Thoracic aorta (tissue), 2 donors: ENCODE results near the gene TCF7. TPM values are rescaled to one million over a fixed set of nuclear protein-coding genes. Genes with fewer than 3 reads are reported as not detected.

ENCODE experiments used
- ATAC-seq: fragments of 150-250 bp; one replicate; pipeline ENCODE4 v1.8.0; 2017; ENCODE audit warnings: low read depth; ENCODE audit not compliant: insufficient number of reproducible peaks, low FRiP score
- DNase-seq: peaks from one replicate; pipeline ENCODE4 v3.0.0-alpha.2; 2020; ENCODE audit warnings: low spot score
- H3K27ac ChIP-seq, 2 donors: fragments of 200-600 bp; sonication (generic); 1 replicate in 1 of 2; 2 replicates in 1 of 2; pipeline ENCODE4 v1.5.1; 2016; ENCODE audit warnings: mild to moderate bottlenecking in 2 of 2, moderate library complexity in 2 of 2
- H3K27me3 ChIP-seq: fragments of 200-600 bp; sonication (generic); replicated peaks from 2 replicates; pipeline ENCODE4 v1.6.0; 2016; ENCODE audit warnings: mild to moderate bottlenecking; ENCODE audit not compliant: insufficient read depth
- H3K36me3 ChIP-seq: fragments of 200-600 bp; sonication (generic); one replicate; pipeline ENCODE4 v1.5.1; 2016
- H3K4me1 ChIP-seq, 2 donors: fragments of 200-600 bp; sonication (generic); 1 replicate in 1 of 2; 2 replicates in 1 of 2; pipeline versions ENCODE4 v1.5.1 to v1.6.0; 2016; ENCODE audit warnings: low read depth in 2 of 2, mild to moderate bottlenecking in 1 of 2; ENCODE audit not compliant: control insufficient read depth in 1 of 2
- H3K4me3 ChIP-seq: fragments of 200-600 bp; sonication (generic); 2 replicates; pipeline ENCODE4 v1.5.1; 2016; ENCODE audit warnings: mild to moderate bottlenecking
- H3K9me3 ChIP-seq: fragments of 200-600 bp; sonication (generic); 2 replicates; pipeline ENCODE4 v1.5.1; 2016
- CTCF ChIP-seq: fragments of 200-600 bp; sonication (generic); IDR thresholded peaks from one replicate; pipeline ENCODE4 v1.5.1; 2019; ENCODE audit warnings: antibody characterized with exemption
- total RNA-seq, 2 donors: library from RNA; depleted of rRNA; stranded (reverse); fragments of >200 nt; gene quantifications; one replicate each; pipeline versions ENCODE4 v1.1.0 to v1.2.3, GENCODE V29; 2016

The TCF7 gene
- total RNA-seq, 2 donors from 2014 or later, result 0.54 to 2.1 TPM

- Histone ChIP-seq H3K4me1 (peaks cover 7 to 12% of the 10 kb centered on the region in 2 donors), H3K27me3 (no peaks in the 10 kb centered on the region), H3K36me3 (no peaks in the 10 kb centered on the region), H3K27ac (no peak overlapping the region), H3K9me3 (no peaks in the 10 kb centered on the region), H3K4me3 (no peak overlapping the region)
- no peak for TF ChIP-seq CTCF
- no peak for DNase-seq
- no peak for ATAC-seq
These were observed 41.8 kb upstream of the TCF7 start for GRCh38 chr5:134072471-134073210.

- H3K4me3 ChIP-seq, result no peak overlapping the region
- no peak for TF ChIP-seq CTCF
- DNase-seq, result no peak
- H3K4me1 ChIP-seq, result peaks cover 7 to 12% of the 10 kb centered on the region in 2 donors
- no peak for ATAC-seq
- no peaks in the 10 kb centered on the region for H3K27me3 ChIP-seq
- H3K27ac ChIP-seq, result no peak overlapping the region
- H3K36me3 ChIP-seq, result no peaks in the 10 kb centered on the region
- no peaks in the 10 kb centered on the region for H3K9me3 ChIP-seq
These were observed 41.1 kb upstream of the TCF7 start for GRCh38 chr5:134073404-134073803.

DNA sequence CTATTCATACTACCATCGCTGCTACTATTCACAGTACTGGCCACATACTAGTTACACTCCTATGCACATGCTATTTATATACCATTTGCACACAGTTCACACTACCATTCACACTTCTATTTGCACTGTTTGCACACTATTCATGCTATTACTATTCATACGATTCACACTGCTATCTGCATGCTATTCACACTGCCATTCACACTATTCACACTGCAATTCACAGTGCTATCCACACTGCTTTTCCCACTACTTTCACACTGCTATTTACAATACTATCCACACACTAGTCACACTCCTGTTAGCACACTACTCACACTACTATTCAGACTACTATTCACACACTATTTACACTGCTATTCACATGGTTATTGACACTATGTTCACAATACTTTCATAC, 39.4 kb upstream of the TCF7 start:
- ATAC-seq, result no peak
- no peak for DNase-seq
- H3K27ac ChIP-seq, result no peak overlapping the region
- H3K4me1 ChIP-seq, result peaks cover 7 to 12% of the 10 kb centered on the region in 2 donors
- TF ChIP-seq CTCF, result no peak
- no peak overlapping the region for H3K4me3 ChIP-seq
- no peaks in the 10 kb centered on the region for H3K27me3 ChIP-seq
- H3K36me3 ChIP-seq, result no peaks in the 10 kb centered on the region
- H3K9me3 ChIP-seq, result no peaks in the 10 kb centered on the region

GRCh38 chr5:134077926-134078580, 36.4 kb upstream of the TCF7 start:
- no peak for DNase-seq
- no peak for ATAC-seq

More at GRCh38 chr5:134077926-134078580, 36.4 kb upstream of the TCF7 start:
- Histone ChIP-seq H3K27ac (no peak overlapping the region), H3K9me3 (no peaks in the 10 kb centered on the region), H3K4me3 (no peak overlapping the region), H3K4me1 (no peaks in the 10 kb centered on the region), H3K36me3 (no peaks in the 10 kb centered on the region), H3K27me3 (no peaks in the 10 kb centered on the region)
- TF ChIP-seq CTCF, result no peak
